ENCODE data around the gene TLCD2. TPM values are rescaled to one million over a fixed set of nuclear protein-coding genes. Genes with fewer than 3 reads are reported as not detected.
"Not testable (repeated sequence)": the region's sequence is repeated elsewhere in the genome, so short reads cannot be mapped to it uniquely, and the experiment has no call there.

TLCD2 gene
- total and polyA plus RNA-seq, 4 donors, result 1.2 to 7.3 (median 3.4) TPM

DNA sequence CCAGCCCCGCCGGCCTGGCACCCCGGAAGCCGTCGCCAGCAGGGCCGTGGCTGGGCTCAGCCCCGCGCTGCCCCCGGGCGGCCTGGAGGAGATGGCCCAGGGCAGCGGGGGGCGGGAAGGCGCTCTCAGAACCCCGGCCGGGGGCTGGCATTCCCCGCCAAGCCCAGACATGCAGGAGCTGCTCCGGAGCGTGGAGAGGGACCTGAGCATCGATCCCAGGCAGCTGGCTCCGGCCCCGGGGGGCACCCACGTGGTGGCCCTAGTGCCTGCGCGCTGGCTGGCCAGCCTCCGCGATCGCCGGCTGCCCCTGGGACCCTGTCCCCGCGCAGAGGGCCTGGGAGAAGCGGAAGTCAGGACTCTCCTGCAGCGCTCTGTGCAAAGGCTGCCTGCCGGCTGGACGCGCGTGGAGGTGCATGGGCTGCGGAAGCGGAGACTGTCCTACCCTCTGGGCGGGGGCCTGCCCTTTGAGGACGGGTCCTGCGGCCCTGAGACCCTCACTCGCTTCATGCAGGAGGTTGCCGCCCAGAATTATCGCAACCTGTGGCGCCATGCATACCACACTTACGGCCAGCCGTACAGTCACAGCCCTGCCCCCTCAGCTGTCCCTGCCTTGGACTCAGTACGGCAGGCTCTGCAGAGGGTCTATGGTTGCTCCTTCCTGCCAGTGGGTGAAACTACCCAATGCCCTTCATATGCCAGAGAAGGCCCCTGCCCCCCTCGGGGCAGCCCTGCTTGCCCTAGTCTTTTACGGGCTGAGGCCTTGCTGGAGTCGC is 14.9 kb upstream of the TLCD2 start:
- WGBS, result 9% methylated on average over 51 of the region's 51 CpGs
- Histone ChIP-seq H3K27me3 (ENCODE audit: control insufficient read depth in 4 of 4, insufficient read depth in 4 of 4, low read length in 3 of 4) (no peaks in the 10 kb centered on the region), H3K36me3 (ENCODE audit: control insufficient read depth in 4 of 4, insufficient read depth in 3 of 4, low read depth in 1 of 4, low read length in 3 of 4) (peaks cover 0 to 5% (median 0%) of the 10 kb centered on the region in 4 donors), H3K9me3 (ENCODE audit: control insufficient read depth in 4 of 4, low read length in 3 of 4) (no peaks in the 10 kb centered on the region), H3K27ac (ENCODE audit: low read depth in 1 of 2, low read length in 2 of 2) (peak overlapping the region; percentile 79 to 80), H3K4me1 (ENCODE audit: control insufficient read depth in 4 of 4, insufficient read depth in 4 of 4, low read length in 3 of 4) (peaks cover 17 to 56% (median 37%) of the 10 kb centered on the region in 4 donors), H3K9ac (ENCODE audit: low read depth in 1 of 2, low read length in 2 of 2) (no peak overlapping the region), H3K4me3 (ENCODE audit: low read depth in 1 of 3, low read length in 3 of 3) (peak overlapping the region; percentile 70 to 98 (median 81))
- TF ChIP-seq FOXA2 (IDR thresholded peaks at IDR 0.05), result no peak
- TF ChIP-seq, protein P1, sequence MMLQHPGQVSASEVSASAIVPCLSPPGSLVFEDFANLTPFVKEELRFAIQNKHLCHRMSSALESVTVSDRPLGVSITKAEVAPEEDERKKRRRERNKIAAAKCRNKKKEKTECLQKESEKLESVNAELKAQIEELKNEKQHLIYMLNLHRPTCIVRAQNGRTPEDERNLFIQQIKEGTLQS (IDR thresholded peaks at IDR 0.05), result no peak
- TF ChIP-seq HNF4A (conservative IDR thresholded peaks at IDR 0.05), result no peak
- TF ChIP-seq EGR1 (IDR thresholded peaks at IDR 0.05; ENCODE audit: low read depth in 2 of 2), result no peak
- TF ChIP-seq JUND (IDR thresholded peaks at IDR 0.05), result no peak
- TF ChIP-seq, protein P2, sequence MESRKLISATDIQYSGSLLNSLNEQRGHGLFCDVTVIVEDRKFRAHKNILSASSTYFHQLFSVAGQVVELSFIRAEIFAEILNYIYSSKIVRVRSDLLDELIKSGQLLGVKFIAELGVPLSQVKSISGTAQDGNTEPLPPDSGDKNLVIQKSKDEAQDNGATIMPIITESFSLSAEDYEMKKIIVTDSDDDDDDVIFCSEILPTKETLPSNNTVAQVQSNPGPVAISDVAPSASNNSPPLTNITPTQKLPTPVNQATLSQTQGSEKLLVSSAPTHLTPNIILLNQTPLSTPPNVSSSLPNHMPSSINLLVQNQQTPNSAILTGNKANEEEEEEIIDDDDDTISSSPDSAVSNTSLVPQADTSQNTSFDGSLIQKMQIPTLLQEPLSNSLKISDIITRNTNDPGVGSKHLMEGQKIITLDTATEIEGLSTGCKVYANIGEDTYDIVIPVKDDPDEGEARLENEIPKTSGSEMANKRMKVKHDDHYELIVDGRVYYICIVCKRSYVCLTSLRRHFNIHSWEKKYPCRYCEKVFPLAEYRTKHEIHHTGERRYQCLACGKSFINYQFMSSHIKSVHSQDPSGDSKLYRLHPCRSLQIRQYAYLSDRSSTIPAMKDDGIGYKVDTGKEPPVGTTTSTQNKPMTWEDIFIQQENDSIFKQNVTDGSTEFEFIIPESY (IDR thresholded peaks at IDR 0.05), result no peak
- DNase-seq (ENCODE audit: low spot score), result no peak

DNA sequence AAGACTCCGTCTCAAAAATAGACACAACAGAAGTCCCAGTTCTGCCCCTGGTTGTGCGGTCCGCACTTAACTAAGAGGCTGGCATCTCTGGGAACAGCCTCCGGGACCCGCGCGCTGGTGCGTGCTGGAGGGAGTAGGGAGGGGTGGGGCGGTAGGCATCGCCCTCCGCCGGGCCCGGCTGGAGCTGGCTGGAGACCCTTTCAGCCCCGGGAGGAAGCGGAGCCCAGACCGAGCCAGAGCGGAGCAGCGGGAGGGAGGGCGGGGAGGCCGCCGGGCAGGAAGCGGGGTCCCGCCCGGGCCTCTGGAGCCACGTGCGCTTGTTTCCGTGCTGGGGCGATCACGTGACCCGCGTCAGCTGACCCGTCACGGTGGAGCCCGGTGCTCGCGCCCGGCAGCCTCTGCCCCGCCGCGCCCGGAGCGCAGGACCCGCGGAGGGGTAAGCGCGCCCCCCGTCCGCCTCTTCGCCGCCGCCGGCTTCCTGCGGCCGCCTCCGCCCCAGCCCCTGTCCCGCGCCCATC is 14.2 kb upstream of the TLCD2 start, which contains the start of gene WDR81:
Gene WDR81 (plus strand): TSS at position 354 of the 518 bp plus-strand sequence. CDS start 256 bp downstream, outside the sequence.
- Histone ChIP-seq H3K4me3 (ENCODE audit: low read depth in 1 of 3, low read length in 3 of 3) (peak within 1 kb of the TSS; percentile 70 to 98 (median 81)), H3K4me1 (ENCODE audit: control insufficient read depth in 4 of 4, insufficient read depth in 4 of 4, low read length in 3 of 4) (peaks cover 17 to 54% (median 35%) of the 10 kb centered on the region in 4 donors), H3K27ac (ENCODE audit: low read depth in 1 of 2, low read length in 2 of 2) (peak within 1 kb of the TSS; percentile 79 to 80), H3K9ac (ENCODE audit: low read depth in 1 of 2, low read length in 2 of 2) (peak within 1 kb of the TSS in 1 of 2 donors; percentile 49), H3K9me3 (ENCODE audit: control insufficient read depth in 4 of 4, low read length in 3 of 4) (no peaks in the 10 kb centered on the region), H3K36me3 (ENCODE audit: control insufficient read depth in 4 of 4, insufficient read depth in 3 of 4, low read depth in 1 of 4, low read length in 3 of 4) (peaks cover 0 to 5% (median 0%) of the 10 kb centered on the region in 4 donors), H3K27me3 (ENCODE audit: control insufficient read depth in 4 of 4, insufficient read depth in 4 of 4, low read length in 3 of 4) (no peaks in the 10 kb centered on the region)
- under 1% methylated on average over 57 of the region's 57 CpGs for WGBS
- peak; percentile 92 for DNase-seq (ENCODE audit: low spot score)
- TF ChIP-seq RAD21 (IDR thresholded peaks at IDR 0.05), result peak in 1 of 2 donors; percentile 35
- TF ChIP-seq, protein P2 (IDR thresholded peaks at IDR 0.05), result no peak
- TF ChIP-seq GABPA (IDR thresholded peaks at IDR 0.05 in 1 of 2, conservative IDR thresholded peaks at IDR 0.05 in 1 of 2), result no peak
- TF ChIP-seq YY1 (IDR thresholded peaks at IDR 0.05), result no peak

DNA sequence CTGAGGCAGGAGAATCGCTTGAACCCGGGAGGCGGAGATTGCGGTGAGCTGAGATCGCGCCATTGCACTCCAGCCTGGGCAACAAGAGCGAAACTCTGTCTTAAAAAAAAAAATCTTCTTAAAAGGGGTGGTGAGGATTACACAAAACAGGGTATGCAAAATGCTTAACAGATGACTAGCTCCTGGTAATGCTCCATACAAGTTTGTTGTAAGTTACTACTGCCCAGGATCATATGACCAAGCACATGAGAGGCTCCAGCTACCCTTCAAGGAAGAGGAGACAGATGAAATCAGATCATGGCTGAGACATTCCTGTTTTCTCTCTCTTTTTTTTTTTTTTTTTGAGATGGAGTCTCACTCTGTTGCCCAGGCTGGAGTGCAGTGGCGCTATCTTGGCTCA is 11.8 kb upstream of the TLCD2 start:
- not testable (repeated sequence) for H3K9me3 ChIP-seq (ENCODE audit: control insufficient read depth in 4 of 4, low read length in 3 of 4); DNase-seq (ENCODE audit: low spot score); H3K27me3 ChIP-seq (ENCODE audit: control insufficient read depth in 4 of 4, insufficient read depth in 4 of 4, low read length in 3 of 4); H3K36me3 ChIP-seq (ENCODE audit: control insufficient read depth in 4 of 4, insufficient read depth in 3 of 4, low read depth in 1 of 4, low read length in 3 of 4); H3K9ac ChIP-seq (ENCODE audit: low read depth in 1 of 2, low read length in 2 of 2); H3K27ac ChIP-seq (ENCODE audit: low read depth in 1 of 2, low read length in 2 of 2); H3K4me3 ChIP-seq (ENCODE audit: low read depth in 1 of 3, low read length in 3 of 3)
- peaks cover 24 to 55% (median 41%) of the 10 kb centered on the region in 4 donors for H3K4me1 ChIP-seq (ENCODE audit: control insufficient read depth in 4 of 4, insufficient read depth in 4 of 4, low read length in 3 of 4)
- WGBS, result 97% methylated on average over 8 of the region's 8 CpGs

Measured in liver (tissue), 9 donors.